ENCODE results near the gene COL25A1. TPM values are rescaled to one million over a fixed set of nuclear protein-coding genes. Genes with fewer than 3 reads are reported as not detected.
"Not testable (repeated sequence)": the region's sequence is repeated elsewhere in the genome, so short reads cannot be mapped to it uniquely, and the experiment has no call there.

The COL25A1 gene
- total RNA-seq, 1 donor from 2014 or later = 3.9 TPM

GRCh38 chr4:108943371-108943770 is 359.1 kb downstream of the COL25A1 start:
- Mint-ChIP-seq H3K4me3 (ENCODE audit: low read depth) (no peak overlapping the region), H3K27me3 (peaks cover 2% of the 10 kb centered on the region), H3K27ac (no peak overlapping the region), H3K4me1 (ENCODE audit: low read depth) (peaks cover 4% of the 10 kb centered on the region), H3K36me3 (ENCODE audit: insufficient read depth) (no peaks in the 10 kb centered on the region), H3K9me3 (ENCODE audit: low read depth) (peaks cover 3% of the 10 kb centered on the region)
- DNase-seq (ENCODE audit: low spot score, unreplicated experiment) = no peak
- no peak for TF ChIP-seq CTCF (IDR thresholded peaks at IDR 0.05; ENCODE audit: unreplicated experiment)

GRCh38 chr4:108941904-108942430 is 360.5 kb downstream of the COL25A1 start:
- Mint-ChIP-seq H3K36me3 (ENCODE audit: insufficient read depth) (no peaks in the 10 kb centered on the region), H3K4me1 (ENCODE audit: low read depth) (peaks cover 4% of the 10 kb centered on the region), H3K9me3 (ENCODE audit: low read depth) (peaks cover 3% of the 10 kb centered on the region), H3K27ac (no peak overlapping the region), H3K27me3 (peaks cover 2% of the 10 kb centered on the region), H3K4me3 (ENCODE audit: low read depth) (no peak overlapping the region)
- no peak for DNase-seq (ENCODE audit: low spot score, unreplicated experiment)
- no peak for TF ChIP-seq CTCF (IDR thresholded peaks at IDR 0.05; ENCODE audit: unreplicated experiment)

GRCh38 chr4:108940634-108941033 is 361.8 kb downstream of the COL25A1 start:
- Mint-ChIP-seq H3K4me3 (ENCODE audit: low read depth) (no peak overlapping the region), H3K4me1 (ENCODE audit: low read depth) (peaks cover 4% of the 10 kb centered on the region), H3K27ac (no peak overlapping the region), H3K36me3 (ENCODE audit: insufficient read depth) (no peaks in the 10 kb centered on the region), H3K9me3 (ENCODE audit: low read depth) (no peaks in the 10 kb centered on the region), H3K27me3 (no peaks in the 10 kb centered on the region)
- no peak for TF ChIP-seq CTCF (IDR thresholded peaks at IDR 0.05; ENCODE audit: unreplicated experiment)
- no peak for DNase-seq (ENCODE audit: low spot score, unreplicated experiment)

- no peaks in the 10 kb centered on the region for H3K27me3 Mint-ChIP-seq
- H3K36me3 Mint-ChIP-seq (ENCODE audit: insufficient read depth) = no peaks in the 10 kb centered on the region
- DNase-seq (ENCODE audit: low spot score, unreplicated experiment) = no peak
- H3K4me3 Mint-ChIP-seq (ENCODE audit: low read depth) = no peak overlapping the region
- no peak for TF ChIP-seq CTCF (IDR thresholded peaks at IDR 0.05; ENCODE audit: unreplicated experiment)
- H3K27ac Mint-ChIP-seq = no peak overlapping the region
- H3K4me1 Mint-ChIP-seq (ENCODE audit: low read depth) = peaks cover 4% of the 10 kb centered on the region
- H3K9me3 Mint-ChIP-seq (ENCODE audit: low read depth) = no peaks in the 10 kb centered on the region
Observed at GRCh38 chr4:108940149-108940548, 362.3 kb downstream of the COL25A1 start.

GRCh38 chr4:108937066-108937465 is 365.4 kb downstream of the COL25A1 start:
- Mint-ChIP-seq H3K4me1 (ENCODE audit: low read depth) (no peaks in the 10 kb centered on the region), H3K27me3 (no peaks in the 10 kb centered on the region), H3K27ac (no peak overlapping the region), H3K9me3 (ENCODE audit: low read depth) (no peaks in the 10 kb centered on the region), H3K36me3 (ENCODE audit: insufficient read depth) (no peaks in the 10 kb centered on the region), H3K4me3 (ENCODE audit: low read depth) (no peak overlapping the region)
- no peak for DNase-seq (ENCODE audit: low spot score, unreplicated experiment)
- no peak for TF ChIP-seq CTCF (IDR thresholded peaks at IDR 0.05; ENCODE audit: unreplicated experiment)

GRCh38 chr4:108933925-108934324 is 368.5 kb downstream of the COL25A1 start:
- not testable (repeated sequence) for H3K9me3 Mint-ChIP-seq (ENCODE audit: low read depth); H3K36me3 Mint-ChIP-seq (ENCODE audit: insufficient read depth); H3K4me1 Mint-ChIP-seq (ENCODE audit: low read depth); H3K4me3 Mint-ChIP-seq (ENCODE audit: low read depth); H3K27ac Mint-ChIP-seq; DNase-seq (ENCODE audit: low spot score, unreplicated experiment); H3K27me3 Mint-ChIP-seq
